Activated CD8-positive, alpha-beta memory T cell treated with anti-CD3 and anti-CD28 coated beads for 36 hours (primary cell): ENCODE results near the gene SPOPL. TPM values are rescaled to one million over a fixed set of nuclear protein-coding genes. Genes with fewer than 3 reads are reported as not detected.
"Not testable (repeated sequence)": the region's sequence is repeated elsewhere in the genome, so short reads cannot be mapped to it uniquely, and the experiment has no call there.

Experiments used
- CTCF ChIA-PET: fragments of 350-600 bp; sonication (Branson Sonifier 250); formaldehyde crosslinking; loops from one replicate; lab custom pipeline; 2021; ENCODE audit warnings: antibody characterized with exemption; lab: Charles Lee
- POLR2A ChIA-PET: fragments of 350-600 bp; sonication (Branson Sonifier 250); formaldehyde crosslinking; loops from one replicate; lab custom pipeline; 2021; ENCODE audit warnings: antibody characterized with exemption; lab: Charles Lee
- total RNA-seq, 2 experiments: library from RNA; stranded (reverse); gene quantifications; one replicate each; pipeline ENCODE4 v1.2.3, GENCODE V29; 2021

Gene SPOPL
- total RNA-seq, 2 experiments from 2014 or later = 17.9 to 18.6 TPM

DNA sequence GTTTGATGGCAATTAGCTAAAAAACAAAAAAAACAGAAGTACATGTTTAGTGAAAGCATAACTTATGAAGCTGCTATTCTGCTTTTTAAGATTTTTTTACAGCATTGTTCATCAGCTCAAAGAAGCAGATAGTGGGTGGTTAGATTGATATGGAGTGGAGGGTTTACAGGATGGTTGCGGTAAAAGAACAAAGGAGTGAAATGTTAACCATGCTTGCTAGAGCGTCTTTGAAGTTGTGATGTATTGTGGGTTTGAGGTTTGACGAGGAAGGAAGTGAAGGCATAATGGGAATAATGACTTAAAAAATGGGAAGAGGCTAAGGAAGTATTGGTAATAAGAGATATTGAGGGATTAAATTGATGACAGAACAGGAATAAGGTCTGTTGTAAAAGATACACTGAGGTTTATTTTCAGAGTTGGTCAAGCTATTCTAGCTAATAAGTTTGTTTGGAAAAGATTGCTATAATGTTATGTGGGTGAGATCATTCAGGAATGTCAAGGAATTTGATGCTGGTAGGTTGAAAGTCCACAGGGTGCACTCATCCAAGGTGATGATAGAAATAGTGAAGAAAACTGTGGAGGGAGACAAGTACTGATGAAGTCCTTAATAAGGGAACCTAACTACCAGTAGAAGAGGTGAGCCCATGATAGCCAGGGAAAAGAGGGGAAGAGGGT lies 14.6 kb downstream of the SPOPL start:
- POLR2A ChIA-PET = interaction anchor here (1.3 kb wide), 1 partner anchor 15 kb away, joined by 3 read pairs; the partner anchor contains the start of gene SPOPL
- CTCF ChIA-PET = no interaction called here

DNA sequence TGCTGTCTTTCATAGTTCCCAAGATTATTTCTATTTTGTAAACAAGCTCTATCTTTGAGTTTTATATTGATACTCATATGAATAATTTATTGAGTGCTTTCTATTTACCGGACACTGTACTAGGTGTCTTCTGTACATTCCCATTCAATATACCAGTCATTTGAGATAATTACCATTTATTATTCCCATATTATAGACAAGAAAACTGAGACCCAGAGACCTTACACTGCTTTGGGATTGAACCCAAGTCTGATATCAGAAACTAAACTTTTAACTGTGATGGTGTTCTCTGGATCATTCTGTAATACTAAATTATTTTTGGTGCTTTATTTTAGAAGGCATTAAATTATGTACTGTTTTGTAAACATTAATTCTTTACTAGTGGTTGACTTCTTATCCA lies 17.3 kb downstream of the SPOPL start:
- ChIA-PET POLR2A (no interaction called here), CTCF (no interaction called here)

DNA sequence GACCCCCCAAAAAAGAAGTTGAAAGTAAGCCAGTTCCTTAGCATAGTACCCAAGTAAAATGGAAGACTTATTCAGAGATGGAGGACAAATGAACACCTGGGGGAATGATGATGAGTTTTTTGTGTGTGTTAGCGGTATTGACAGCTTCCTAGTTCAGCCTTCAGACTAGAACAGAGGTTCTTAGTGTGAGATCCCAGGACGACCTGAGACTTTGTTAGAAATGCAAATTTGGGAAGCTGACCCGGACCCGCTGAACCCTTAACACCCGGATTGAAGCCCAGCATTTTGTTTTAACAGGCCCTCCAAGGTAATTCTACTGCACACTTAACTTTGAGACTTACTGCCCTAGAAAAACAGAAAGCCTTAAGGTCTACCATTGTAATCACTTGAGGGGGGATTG lies 20.3 kb downstream of the SPOPL start:
- ChIA-PET CTCF (no interaction called here), POLR2A (no interaction called here)

DNA sequence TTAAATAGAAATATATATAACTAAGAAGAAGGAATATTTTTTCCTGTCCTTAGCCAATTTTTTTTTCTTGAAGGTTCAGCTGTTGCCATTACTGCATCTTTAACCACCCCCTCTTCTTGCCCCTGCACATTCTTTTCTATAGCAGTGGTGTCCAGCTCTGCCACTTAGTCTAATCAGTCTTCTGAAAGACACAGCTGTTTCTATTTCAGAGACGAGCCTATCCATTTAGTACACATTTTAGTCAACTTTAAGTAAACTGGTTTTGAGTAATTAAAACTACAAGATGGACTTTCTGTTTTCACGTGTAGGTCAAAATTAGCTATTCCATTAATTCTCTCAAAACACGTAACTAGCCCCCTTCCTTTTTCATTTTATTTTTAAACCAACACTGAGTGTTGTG lies 21.0 kb downstream of the SPOPL start:
- ChIA-PET POLR2A (no interaction called here), CTCF (no interaction called here)

DNA sequence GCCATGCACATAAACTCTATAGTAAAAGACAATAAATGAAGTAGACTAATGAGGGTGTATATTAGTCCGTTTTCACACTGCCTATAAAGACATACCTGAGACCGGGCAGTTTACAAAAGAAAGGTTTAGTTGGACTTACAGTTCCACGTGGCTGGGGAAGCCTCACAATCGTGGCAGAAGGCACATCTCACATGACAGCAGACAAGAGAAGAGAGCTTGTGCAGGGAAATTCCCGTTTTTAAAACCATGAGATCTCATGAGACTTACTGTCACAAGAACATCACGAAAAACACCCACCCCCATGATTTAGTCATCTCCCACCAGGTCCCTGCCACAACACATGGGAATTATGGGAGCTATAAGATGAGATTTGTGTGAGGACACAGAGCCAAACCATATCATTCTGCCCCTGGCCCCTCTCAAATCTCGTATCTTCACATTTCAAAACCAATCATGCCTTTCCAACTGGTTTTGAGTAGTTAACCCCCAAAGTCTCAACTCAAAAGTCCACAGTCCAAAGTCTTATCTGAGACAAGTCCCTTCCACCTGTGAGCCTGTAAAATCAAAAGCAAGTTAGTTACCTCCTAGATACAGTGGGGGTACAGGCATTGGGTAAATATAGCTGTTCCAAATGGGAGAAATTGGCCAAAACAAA lies 21.6 kb downstream of the SPOPL start:
- POLR2A ChIA-PET, CTCF ChIA-PET: not testable (repeated sequence)

DNA sequence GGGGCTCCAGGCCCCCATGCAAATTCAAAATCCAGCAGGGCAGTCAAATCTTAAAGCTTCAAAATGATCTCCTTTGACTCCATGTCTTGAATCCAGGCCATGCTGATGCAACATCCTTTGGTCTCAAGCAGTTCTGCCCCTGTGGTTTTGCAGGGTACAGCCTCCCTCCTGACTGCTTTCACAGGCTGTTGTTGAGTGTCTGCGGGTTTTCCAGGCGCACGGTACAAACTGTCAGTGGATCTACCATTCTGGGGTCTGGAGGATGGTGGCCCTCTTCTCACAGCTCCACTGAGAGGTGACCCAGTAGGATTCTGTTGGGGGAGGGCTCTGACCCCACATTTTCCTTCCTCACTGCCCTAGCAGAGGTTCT lies 22.1 kb downstream of the SPOPL start:
- POLR2A ChIA-PET, CTCF ChIA-PET: not testable (repeated sequence)

DNA sequence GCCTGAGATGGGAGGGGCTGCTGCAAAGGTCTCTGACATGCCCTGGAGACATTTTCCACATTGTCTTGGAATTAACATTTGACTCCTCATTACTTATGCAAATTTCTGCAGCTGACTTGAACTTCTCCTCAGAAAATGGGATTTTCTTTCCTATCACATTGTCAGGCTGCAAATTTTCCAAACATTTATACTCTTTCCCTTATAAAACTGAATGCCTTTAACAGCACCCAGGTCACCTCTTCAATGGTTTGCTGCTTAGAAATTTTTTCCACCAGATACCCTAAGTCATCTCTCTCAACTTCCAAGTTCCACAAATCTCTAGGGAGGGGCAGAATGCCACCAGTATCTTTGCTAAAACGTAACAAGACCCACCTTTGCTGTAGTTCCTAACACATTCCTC lies 22.8 kb downstream of the SPOPL start:
- POLR2A ChIA-PET, CTCF ChIA-PET: not testable (repeated sequence)

DNA sequence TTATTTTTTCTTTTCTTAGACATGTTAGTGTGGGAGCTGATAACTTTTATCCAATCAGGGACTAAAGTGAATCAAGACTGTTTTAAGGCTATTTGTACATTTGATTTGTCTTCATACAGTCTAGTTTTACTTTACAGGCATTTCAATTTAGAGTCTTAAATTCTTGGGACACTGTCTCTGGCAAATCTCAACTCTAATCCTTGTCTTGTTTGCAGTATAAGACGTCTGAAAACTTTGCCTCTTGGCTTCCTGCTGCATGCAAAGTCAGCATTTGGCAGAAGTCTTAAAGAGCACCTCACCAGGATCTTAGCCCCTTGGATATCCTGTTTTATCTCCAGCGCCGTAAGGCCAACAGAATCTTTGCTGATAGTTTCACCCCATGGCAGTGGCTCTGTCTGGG lies 30.3 kb downstream of the SPOPL start:
- CTCF ChIA-PET = no interaction called here
- POLR2A ChIA-PET = no interaction called here

DNA sequence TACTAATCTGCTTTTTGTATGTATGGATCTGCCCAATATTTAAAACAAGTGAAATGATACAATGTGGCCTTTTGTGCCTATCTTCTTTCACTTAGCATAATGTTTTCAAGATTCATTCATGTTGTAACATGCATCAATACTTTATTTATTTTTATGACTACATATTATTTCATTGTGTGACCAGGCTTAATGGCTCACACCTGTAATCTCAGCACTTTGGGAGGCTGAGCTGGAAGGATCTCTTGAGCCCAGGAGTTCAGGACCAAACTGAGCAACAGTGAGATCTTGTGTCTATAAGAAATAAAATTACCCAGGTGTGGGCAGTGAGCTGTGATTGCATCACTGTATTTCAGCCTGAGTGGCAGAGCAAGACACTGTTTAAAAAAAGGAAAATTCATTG lies 33.2 kb downstream of the SPOPL start:
- ChIA-PET CTCF (no interaction called here), POLR2A (no interaction called here)

DNA sequence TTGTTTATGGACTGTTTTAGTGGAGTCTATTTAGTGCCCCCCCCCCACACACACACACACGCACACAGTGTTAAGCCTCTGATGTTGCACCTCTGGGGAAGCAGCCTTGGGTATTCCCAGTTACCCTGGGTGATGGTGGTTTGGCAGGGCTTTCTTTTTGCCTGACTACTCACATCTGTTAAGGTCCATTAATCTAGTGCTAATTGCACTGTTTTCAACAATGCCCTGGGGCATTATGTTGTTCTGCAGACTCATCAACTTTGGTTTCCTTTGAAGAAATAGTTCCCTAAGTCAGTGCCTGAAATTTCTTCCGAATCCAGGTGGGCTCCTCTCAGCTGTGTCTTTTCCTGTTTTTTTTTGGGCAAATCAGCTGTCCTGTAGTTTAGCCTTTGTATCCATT lies 34.7 kb downstream of the SPOPL start:
- POLR2A ChIA-PET = no interaction called here
- CTCF ChIA-PET = no interaction called here

DNA sequence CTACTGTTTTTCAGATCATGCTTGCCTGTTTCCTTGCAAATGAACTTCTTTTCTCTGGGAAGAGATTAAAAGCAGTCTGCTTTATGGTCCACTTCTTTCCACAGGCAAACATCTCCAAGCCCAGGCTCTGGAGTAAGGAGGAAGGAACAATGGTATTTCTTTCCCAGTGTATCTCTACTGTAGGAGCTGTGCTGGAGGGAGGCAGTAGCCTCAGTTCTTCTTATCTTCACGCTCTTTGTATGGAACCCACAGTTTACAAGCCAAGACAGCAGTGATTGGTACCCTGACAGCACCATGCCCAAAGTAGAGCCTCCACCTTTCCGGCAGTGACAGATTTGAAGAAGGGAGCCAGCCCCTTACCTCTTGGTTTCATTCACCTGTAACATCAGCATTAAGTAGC lies 35.2 kb downstream of the SPOPL start:
- POLR2A ChIA-PET = no interaction called here
- CTCF ChIA-PET = no interaction called here

DNA sequence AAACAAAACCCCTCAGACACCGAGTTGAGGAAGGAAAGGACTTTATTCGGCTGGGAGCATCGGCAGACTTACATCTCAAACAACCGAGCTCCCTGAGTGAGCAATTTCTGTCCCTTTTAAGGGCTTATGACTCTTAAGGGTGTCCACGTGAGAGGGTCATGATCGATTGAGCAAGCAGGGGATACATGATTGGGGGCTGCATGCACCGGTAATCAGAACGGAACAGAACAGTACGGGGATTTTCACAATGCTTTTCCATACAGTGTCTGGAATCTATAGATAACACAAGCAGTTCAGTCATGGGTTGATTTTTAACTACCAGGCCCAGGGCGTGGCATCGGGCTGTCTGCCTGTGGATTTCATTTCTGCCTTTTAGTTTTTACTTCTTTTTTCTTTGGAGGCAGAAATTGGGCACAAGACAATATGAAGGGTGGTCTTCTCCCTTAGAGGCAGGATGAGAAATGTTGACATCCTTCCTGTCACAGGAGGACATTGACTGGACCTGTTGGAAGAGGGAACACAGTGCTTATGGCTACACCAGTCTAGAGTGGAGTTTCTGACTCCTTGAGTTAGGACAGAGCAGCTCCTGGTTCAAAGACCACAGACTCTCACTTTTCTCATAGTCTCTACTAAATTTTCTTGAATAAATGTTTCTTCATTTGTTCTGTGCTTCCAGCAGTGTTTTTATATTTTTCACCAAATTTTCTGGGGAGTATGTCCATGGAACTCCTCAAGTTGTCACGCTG lies 35.8 kb downstream of the SPOPL start:
- ChIA-PET POLR2A (no interaction called here), CTCF (no interaction called here)

DNA sequence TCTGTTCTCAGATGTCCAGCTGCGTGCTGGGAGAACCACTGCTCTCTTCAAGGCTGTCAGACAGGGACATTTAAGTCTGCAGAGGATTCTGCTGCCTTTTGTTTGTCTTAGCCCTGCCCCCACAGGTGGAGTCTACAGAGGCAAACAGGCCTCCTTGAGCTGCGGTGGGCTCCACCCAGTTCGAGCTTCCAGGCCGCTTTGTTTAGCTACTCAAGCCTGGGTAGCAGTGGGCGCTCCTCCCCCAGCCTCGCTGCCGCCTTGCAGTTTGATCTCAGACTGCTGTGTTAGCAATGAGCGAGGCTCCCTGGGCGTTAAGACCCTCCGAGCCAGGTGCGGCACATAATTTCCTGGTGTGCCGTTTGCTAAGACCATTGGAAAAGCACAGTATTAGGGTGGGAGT lies 42.6 kb downstream of the SPOPL start:
- CTCF ChIA-PET, POLR2A ChIA-PET: not testable (repeated sequence)

DNA sequence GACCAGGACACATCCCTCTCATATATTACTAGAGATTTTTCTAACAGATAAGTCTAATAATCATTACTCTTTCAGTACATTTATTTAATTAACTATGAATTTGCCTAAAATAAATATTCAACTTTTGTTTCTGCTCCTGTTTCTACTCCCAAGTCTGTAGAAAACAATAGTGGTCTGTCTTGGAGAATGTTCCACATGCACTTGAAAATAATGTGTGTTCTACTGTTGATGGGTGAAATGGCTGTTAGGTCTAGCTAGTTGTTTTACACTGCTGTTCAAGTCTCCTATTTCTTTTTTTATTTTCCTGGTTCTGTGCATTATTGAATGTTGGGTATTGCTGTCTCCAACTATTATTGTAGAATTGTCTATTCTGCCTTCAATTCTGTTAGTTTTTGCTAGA lies 47.2 kb downstream of the SPOPL start:
- POLR2A ChIA-PET = no interaction called here
- CTCF ChIA-PET = interaction anchor here (0.7 kb wide), 1 partner anchor 668 kb away, joined by 3 read pairs; no protein-coding TSS in a partner anchor

DNA sequence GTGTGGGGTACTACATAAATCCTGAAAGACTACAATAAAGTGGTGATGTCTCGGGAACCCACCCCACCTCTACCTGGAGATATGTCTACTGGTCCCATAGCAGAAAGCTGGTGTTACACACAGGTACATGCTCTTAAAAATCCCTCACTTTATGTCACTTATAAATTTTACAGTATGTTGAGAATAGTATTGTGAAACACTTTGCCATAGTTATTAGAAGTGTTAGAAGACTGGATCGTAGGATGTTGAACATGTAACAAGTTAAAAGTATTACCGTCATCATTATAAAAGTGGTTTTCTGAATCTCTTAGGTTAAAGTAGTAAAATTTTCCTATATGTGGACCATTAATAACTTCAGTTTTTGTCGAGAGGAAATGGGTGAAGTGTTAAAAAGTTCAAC lies 48.6 kb downstream of the SPOPL start:
- POLR2A ChIA-PET = no interaction called here
- CTCF ChIA-PET = no interaction called here

DNA sequence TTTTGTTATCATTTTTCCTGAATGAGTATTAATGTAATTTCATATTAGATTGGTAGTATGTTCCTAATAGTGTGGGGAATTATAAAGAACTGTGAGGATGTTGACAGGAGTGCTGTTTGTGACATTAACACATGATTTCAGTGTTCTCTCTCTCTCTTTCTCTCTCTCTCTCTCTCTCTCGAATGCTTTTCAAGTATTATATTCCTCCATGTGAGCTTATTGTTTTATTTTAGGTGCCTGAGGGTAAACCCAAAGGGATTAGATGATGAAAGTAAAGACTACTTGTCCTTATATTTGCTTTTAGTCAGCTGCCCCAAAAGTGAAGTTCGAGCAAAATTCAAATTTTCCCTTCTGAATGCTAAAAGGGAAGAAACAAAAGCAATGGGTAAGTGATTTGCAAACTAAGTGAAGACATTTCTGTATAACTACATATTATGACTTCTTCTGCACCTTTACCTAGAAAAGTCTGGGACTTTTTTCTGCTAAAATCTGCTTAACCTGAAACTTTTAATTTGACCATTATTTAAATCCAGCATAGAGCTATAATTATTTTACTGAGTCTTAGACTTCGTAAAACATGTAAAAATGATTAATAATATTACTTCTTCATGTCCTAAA lies 49.2 kb downstream of the SPOPL start:
- POLR2A ChIA-PET = no interaction called here
- CTCF ChIA-PET = no interaction called here

DNA sequence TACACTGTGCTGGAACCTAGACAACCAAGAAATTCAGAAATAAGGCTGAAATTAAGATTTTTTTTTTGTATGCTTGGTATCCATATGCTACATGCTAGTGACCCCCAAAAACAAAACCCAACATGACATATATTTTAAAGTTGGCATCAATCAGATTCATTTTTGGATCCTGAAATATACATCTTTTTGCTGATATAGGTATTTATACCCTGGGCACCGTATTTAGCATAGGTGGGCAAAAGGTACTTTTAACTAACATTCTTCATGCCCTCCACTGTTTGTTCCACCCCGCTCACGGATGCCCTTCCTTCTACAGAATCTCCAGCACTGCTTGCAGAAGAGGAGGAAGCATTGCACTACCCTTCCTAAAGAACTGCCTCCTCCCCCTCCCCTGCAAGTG lies 52.6 kb downstream of the SPOPL start:
- ChIA-PET CTCF (no interaction called here), POLR2A (no interaction called here)

DNA sequence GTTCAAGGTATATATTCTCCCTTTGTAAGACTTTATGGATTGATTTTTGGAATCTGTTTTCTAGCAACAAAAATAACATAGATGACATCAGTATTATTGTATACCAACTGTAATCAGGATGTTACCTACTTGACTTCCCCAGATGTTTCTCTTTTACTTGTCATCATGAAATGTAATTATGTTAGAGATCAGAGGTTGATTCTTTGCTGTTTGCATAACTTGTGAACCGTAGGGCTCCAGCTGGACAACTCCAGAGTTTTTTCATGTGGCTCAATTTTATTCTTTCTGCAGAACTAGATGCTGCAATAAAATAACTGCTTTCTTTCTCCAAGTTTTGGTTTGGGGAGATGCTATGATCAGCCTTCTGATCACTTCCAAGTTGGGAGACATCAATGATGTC lies 58.1 kb downstream of the SPOPL start:
- POLR2A ChIA-PET = no interaction called here
- CTCF ChIA-PET = no interaction called here

DNA sequence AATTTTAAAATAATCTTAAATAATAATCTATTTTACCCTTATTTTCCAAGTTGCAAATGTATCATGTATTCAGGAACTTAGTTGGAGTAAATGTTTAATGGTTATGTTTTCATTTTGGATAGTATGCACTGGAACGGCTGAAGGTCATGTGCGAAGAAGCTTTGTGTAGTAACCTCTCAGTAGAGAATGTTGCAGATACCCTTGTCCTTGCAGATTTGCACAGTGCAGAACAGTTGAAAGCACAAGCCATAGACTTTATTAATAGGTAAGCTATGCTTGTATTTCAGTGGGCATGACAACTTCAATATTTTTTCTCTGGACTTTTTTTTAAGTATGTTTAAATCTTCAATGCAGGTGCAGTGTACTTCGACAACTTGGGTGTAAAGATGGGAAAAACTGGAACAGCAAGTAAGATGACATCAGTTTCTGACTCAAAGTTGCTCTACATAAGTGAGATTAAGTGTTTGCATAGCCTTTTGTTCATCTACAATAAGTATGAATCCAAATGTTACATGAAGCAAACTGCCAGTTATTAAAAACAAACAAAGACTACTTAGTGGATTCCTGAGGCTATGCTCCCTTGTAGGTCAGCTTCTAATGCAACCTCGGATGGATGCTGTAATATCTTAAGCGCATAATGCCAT lies 63.1 kb downstream of the SPOPL start:
- ChIA-PET POLR2A (no interaction called here), CTCF (no interaction called here)

DNA sequence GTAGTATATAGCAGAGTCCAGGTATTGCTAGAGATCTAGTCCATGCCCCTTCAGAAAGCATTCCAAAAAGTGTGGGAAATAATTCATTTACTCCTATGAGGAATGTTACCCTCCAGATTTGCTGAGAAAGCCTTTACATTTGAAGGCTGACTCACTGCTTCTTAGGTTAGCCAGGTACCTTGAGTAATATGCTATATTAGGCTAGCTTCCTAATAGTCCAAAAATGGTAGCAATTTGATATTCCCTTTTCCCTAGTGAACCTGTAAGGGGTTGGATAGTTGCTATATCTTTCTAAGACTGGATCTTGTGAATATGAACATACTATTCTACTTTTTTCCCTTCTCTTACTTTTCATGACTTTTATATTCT lies 63.6 kb downstream of the SPOPL start:
- ChIA-PET POLR2A (no interaction called here), CTCF (no interaction called here)
